Esophagus squamous epithelium (tissue), 4 donors: ENCODE measurements around the gene SELENOV.

Experiments
- CTCF ChIP-seq, 6 experiments: fragments of 450-650 bp in 4 of 6; fragments of 200-600 bp in 2 of 6; sonication (generic) in 2 of 6; IDR thresholded peaks; one replicate each; pipeline ENCODE4 v1.5.1; 2016 to 2019; ENCODE audit warnings: antibody characterized with exemption in 6 of 6, mild to moderate bottlenecking in 4 of 6, moderate library complexity in 4 of 6
- POLR2A ChIP-seq, 4 donors: fragments of 450-650 bp; IDR thresholded peaks; one replicate each; pipeline ENCODE4 v1.6.1; 2017; ENCODE audit warnings: antibody characterized with exemption in 4 of 4, mild to moderate bottlenecking in 4 of 4, moderate library complexity in 3 of 4

- TF ChIP-seq CTCF (IDR thresholded peaks at IDR 0.05) (no peak), POLR2A (IDR thresholded peaks at IDR 0.05) (no peak)
These were observed 2.0 kb upstream of the SELENOV start for GRCh38 chr19:39512988-39513387.
